Vagina (tissue), 2 donors: ENCODE data around the gene C10orf90. TPM values are rescaled to one million over a fixed set of nuclear protein-coding genes. Genes with fewer than 3 reads are reported as not detected.
"Not testable (repeated sequence)": the region's sequence is repeated elsewhere in the genome, so short reads cannot be mapped to it uniquely, and the experiment has no call there.

ENCODE experiments used
- DNase-seq, 2 donors: peaks; one replicate each; pipeline ENCODE4 v3.0.0-alpha.2; 2017; ENCODE audit errors: extremely low spot score in 2 of 2
- H3K27ac ChIP-seq: fragments of 200-600 bp; sonication (generic); one replicate; pipeline ENCODE4 v1.5.1; 2019
- H3K27me3 ChIP-seq: fragments of 200-600 bp; sonication (generic); one replicate; pipeline ENCODE4 v1.5.1; 2019
- H3K36me3 ChIP-seq, 2 donors: fragments of 200-600 bp; sonication (generic); one replicate each; pipeline ENCODE4 v1.5.1; 2017 to 2019
- H3K4me1 ChIP-seq: fragments of 200-600 bp; sonication (generic); one replicate; pipeline ENCODE4 v1.5.1; 2019
- H3K4me3 ChIP-seq, 2 donors: fragments of 200-600 bp; sonication (generic); 1 replicate in 1 of 2; 2 replicates in 1 of 2; pipeline ENCODE4 v1.5.1; 2016 to 2019
- H3K9me3 ChIP-seq: fragments of 200-600 bp; sonication (generic); one replicate; pipeline ENCODE4 v1.5.1; 2019
- CTCF ChIP-seq, 3 experiments: fragments of 450-650 bp in 2 of 3; fragments of 200-600 bp in 1 of 3; sonication (generic) in 1 of 3; IDR thresholded peaks; one replicate each; pipeline ENCODE4 v1.5.1; 2017 to 2019; ENCODE audit warnings: antibody characterized with exemption in 3 of 3, mild to moderate bottlenecking in 2 of 3, moderate library complexity in 2 of 3
- POLR2A ChIP-seq, 2 donors: fragments of 450-650 bp; IDR thresholded peaks; one replicate each; pipeline ENCODE4 v1.6.1; 2017; ENCODE audit warnings: antibody characterized with exemption in 2 of 2, mild to moderate bottlenecking in 2 of 2, moderate library complexity in 2 of 2
- POLR2AphosphoS5 ChIP-seq, 2 donors: sonication (generic); formaldehyde crosslinking; IDR thresholded peaks; one replicate each; pipeline ENCODE4 v1.9.0; 2017; ENCODE audit warnings: antibody characterized with exemption in 2 of 2, mild to moderate bottlenecking in 2 of 2, low read depth in 1 of 2; ENCODE audit not compliant: insufficient read depth in 1 of 2
- intact Hi-C: fragments of 100-400 bp; cut with DNase I; formaldehyde crosslinking; loops from one replicate; pipeline ENCODE4 v1.15.1; 2023
- total RNA-seq: library from RNA; depleted of rRNA; stranded (reverse); fragments of >200 nt; gene quantifications from one replicate; pipeline ENCODE4 v1.2.3, GENCODE V29; 2016

Gene C10orf90
- total RNA-seq, 1 donor from 2014 or later = not detected

DNA sequence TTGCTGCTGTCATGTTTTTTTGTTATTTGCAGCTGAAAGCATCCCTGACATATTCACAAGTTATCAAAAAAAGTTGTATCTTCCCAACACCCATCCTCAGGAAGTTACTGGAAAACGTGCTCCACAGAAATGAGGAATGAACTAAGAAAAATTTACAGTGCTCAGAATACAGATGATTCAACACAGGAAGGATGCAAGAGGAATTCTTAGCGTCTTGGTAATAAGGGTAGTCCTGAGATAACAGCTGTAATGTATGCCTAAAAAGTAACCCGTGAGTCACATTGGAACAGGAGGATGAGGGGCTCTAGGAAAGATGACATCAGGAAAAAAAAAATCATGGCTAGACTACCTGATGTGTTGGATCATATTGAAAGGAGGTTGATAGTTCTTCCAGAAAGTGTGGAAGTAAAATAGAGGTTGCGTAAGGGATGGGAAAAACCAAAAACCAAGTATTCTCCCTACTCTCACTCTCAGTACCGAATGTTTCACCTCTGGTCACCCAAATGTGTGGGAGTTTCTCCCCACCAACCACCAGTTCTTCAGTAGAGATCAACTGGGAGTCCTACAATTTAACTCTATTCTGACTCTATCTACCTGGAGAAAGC is 286.1 kb downstream of the C10orf90 start:
- Histone ChIP-seq H3K27me3 (no peaks in the 10 kb centered on the region), H3K4me1 (peaks cover 6% of the 10 kb centered on the region), H3K36me3 (no peaks in the 10 kb centered on the region), H3K27ac (no peak overlapping the region), H3K4me3 (no peak overlapping the region), H3K9me3 (no peaks in the 10 kb centered on the region)
- no peak for DNase-seq
- TF ChIP-seq CTCF (IDR thresholded peaks at IDR 0.05) (no peak), POLR2AphosphoS5 (IDR thresholded peaks at IDR 0.05; ENCODE audit: insufficient read depth in 1 of 2, low read depth in 1 of 2) (no peak), POLR2A (IDR thresholded peaks at IDR 0.05) (no peak)
- intact Hi-C loops = no loop called here

GRCh38 chr10:126380352-126381076 is 290.0 kb downstream of the C10orf90 start:
- H3K9me3 ChIP-seq = no peaks in the 10 kb centered on the region
- DNase-seq = no peak
- no peak overlapping the region for H3K4me3 ChIP-seq
- intact Hi-C loops = no loop called here
- H3K4me1 ChIP-seq = no peaks in the 10 kb centered on the region
- no peak overlapping the region for H3K27ac ChIP-seq
- H3K36me3 ChIP-seq = no peaks in the 10 kb centered on the region
- TF ChIP-seq CTCF (IDR thresholded peaks at IDR 0.05) (no peak), POLR2A (IDR thresholded peaks at IDR 0.05) (no peak), POLR2AphosphoS5 (IDR thresholded peaks at IDR 0.05; ENCODE audit: insufficient read depth in 1 of 2, low read depth in 1 of 2) (no peak)
- no peaks in the 10 kb centered on the region for H3K27me3 ChIP-seq

- H3K36me3 ChIP-seq, H3K4me3 ChIP-seq, H3K4me1 ChIP-seq, H3K27me3 ChIP-seq, H3K9me3 ChIP-seq, DNase-seq, intact Hi-C loops, H3K27ac ChIP-seq: not testable (repeated sequence)
Measured at GRCh38 chr10:126379166-126379565, 291.3 kb downstream of the C10orf90 start.

- no peak overlapping the region for H3K4me3 ChIP-seq
- no peak overlapping the region for H3K27ac ChIP-seq
- no peaks in the 10 kb centered on the region for H3K4me1 ChIP-seq
- H3K36me3 ChIP-seq = no peaks in the 10 kb centered on the region
- no peak for DNase-seq
- no peak for TF ChIP-seq CTCF (IDR thresholded peaks at IDR 0.05)
- no peak for TF ChIP-seq POLR2AphosphoS5 (IDR thresholded peaks at IDR 0.05; ENCODE audit: insufficient read depth in 1 of 2, low read depth in 1 of 2)
- no peak for TF ChIP-seq POLR2A (IDR thresholded peaks at IDR 0.05)
- intact Hi-C loops = no loop called here
- no peaks in the 10 kb centered on the region for H3K27me3 ChIP-seq
- H3K9me3 ChIP-seq = no peaks in the 10 kb centered on the region
Measured at GRCh38 chr10:126376956-126377355, 293.5 kb downstream of the C10orf90 start.

DNA sequence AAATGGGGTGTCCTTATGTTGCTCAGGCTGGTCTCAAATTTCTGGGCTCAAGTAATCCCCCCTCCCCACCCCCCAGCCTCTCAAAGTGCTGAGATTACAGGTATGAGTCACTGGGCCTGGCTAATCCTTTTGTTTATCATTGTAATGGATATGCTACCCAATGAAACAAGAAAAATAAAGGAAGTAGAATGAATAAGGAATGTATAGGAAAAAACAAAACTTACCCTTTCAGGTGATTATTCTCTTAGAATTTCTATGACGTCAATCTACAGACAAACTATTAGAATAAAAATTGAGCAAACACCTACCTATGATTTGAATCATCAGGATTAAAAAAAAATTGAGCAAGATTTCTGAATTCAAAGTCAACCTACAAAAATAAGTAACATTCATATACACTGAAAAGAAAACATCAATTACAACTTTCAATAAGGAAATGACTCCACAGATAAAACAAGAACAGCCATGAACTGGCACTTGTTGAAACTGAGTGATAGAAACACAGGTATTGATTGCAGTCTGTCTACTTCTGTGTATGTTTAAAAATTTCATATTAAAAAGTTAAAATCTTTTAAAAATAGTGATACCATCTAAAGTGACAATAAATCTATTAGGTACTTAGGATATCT is 294.5 kb downstream of the C10orf90 start:
- TF ChIP-seq POLR2A (IDR thresholded peaks at IDR 0.05) (no peak), POLR2AphosphoS5 (IDR thresholded peaks at IDR 0.05; ENCODE audit: insufficient read depth in 1 of 2, low read depth in 1 of 2) (no peak), CTCF (IDR thresholded peaks at IDR 0.05) (no peak)
- no peak overlapping the region for H3K27ac ChIP-seq
- DNase-seq = no peak

More for the DNA sequence above, 294.5 kb downstream of the C10orf90 start:
- Histone ChIP-seq H3K27me3 (no peaks in the 10 kb centered on the region), H3K36me3 (no peaks in the 10 kb centered on the region), H3K4me1 (no peaks in the 10 kb centered on the region), H3K4me3 (no peak overlapping the region), H3K9me3 (no peaks in the 10 kb centered on the region)
- intact Hi-C loops = no loop called here
